ENCODE data around the gene SLC18A3. TPM values are rescaled to one million over a fixed set of nuclear protein-coding genes. Genes with fewer than 3 reads are reported as not detected.

SLC18A3 gene
- total RNA-seq, 4 donors from 2014 or later = not detected

DNA sequence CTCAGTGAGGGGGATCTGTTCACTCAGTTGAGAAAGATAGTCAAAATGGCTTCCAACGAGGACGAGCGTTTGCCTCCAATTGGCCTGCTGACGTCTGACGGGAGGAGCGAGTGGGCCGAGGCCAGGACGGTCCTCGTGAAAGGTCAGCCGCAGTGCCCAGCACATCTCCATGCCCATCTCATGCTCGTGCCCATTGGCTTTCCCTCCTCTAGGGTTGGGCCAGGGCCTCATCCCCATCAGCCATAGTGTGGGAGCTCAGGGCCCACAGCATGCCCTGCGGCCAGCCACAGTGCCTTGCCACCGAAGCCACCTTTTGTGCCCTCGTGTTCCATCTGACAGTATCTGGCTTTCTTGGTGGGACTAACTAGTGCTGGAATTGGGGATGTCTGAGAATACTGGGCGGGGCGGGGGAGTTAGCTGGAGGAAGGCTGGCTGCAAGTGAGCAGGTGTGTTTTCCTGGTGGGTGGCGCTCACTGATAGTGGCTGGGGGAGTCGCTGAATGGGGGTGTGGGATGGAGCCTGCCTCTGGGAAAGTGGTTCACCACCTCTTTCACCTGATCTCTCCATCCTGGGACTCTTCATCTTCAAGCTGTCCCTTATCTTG lies 17.6 kb downstream of the SLC18A3 start:
- TF ChIP-seq POLR2A (IDR thresholded peaks at IDR 0.05) = no peak
- TF ChIP-seq, protein P1, sequence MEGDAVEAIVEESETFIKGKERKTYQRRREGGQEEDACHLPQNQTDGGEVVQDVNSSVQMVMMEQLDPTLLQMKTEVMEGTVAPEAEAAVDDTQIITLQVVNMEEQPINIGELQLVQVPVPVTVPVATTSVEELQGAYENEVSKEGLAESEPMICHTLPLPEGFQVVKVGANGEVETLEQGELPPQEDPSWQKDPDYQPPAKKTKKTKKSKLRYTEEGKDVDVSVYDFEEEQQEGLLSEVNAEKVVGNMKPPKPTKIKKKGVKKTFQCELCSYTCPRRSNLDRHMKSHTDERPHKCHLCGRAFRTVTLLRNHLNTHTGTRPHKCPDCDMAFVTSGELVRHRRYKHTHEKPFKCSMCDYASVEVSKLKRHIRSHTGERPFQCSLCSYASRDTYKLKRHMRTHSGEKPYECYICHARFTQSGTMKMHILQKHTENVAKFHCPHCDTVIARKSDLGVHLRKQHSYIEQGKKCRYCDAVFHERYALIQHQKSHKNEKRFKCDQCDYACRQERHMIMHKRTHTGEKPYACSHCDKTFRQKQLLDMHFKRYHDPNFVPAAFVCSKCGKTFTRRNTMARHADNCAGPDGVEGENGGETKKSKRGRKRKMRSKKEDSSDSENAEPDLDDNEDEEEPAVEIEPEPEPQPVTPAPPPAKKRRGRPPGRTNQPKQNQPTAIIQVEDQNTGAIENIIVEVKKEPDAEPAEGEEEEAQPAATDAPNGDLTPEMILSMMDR (IDR thresholded peaks at IDR 0.05) = no peak
- no peak for TF ChIP-seq EP300 (IDR thresholded peaks at IDR 0.05)
- Histone ChIP-seq H3K9me3 (no peaks in the 10 kb centered on the region), H3K4me1 (no peaks in the 10 kb centered on the region), H3K4me3 (no peak overlapping the region), H3K27ac (no peak overlapping the region), H3K36me3 (no peaks in the 10 kb centered on the region), H3K27me3 (no peaks in the 10 kb centered on the region)
- 89% methylated on average over 17 to 18 of the region's 18 CpGs for WGBS, 2 donors
- no peak for DNase-seq (ENCODE audit: low spot score in 2 of 2)

- DNase-seq (ENCODE audit: low spot score in 2 of 2) = no peak
These were observed 18.5 kb downstream of the SLC18A3 start for GRCh38 chr10:49628599-49628998.

GRCh38 chr10:49629431-49629881 lies 19.3 kb downstream of the SLC18A3 start:
- H3K36me3 ChIP-seq = no peaks in the 10 kb centered on the region
- no peak for DNase-seq (ENCODE audit: low spot score in 2 of 2)
- TF ChIP-seq EP300 (IDR thresholded peaks at IDR 0.05) (no peak), POLR2A (IDR thresholded peaks at IDR 0.05) (no peak)
- TF ChIP-seq, protein P1 (IDR thresholded peaks at IDR 0.05) = no peak
- H3K4me1 ChIP-seq = no peaks in the 10 kb centered on the region
- 66 to 68% methylated on average over 9 of the region's 9 CpGs for WGBS, 2 donors
- no peak overlapping the region for H3K4me3 ChIP-seq
- no peaks in the 10 kb centered on the region for H3K9me3 ChIP-seq
- H3K27me3 ChIP-seq = no peaks in the 10 kb centered on the region
- no peak overlapping the region for H3K27ac ChIP-seq

More at GRCh38 chr10:49628599-49628998, 18.5 kb downstream of the SLC18A3 start:
- no peak overlapping the region for H3K4me3 ChIP-seq
- H3K27ac ChIP-seq = no peak overlapping the region
- no peaks in the 10 kb centered on the region for H3K9me3 ChIP-seq
- H3K36me3 ChIP-seq = no peaks in the 10 kb centered on the region
- no peaks in the 10 kb centered on the region for H3K4me1 ChIP-seq
- no peaks in the 10 kb centered on the region for H3K27me3 ChIP-seq
- WGBS, 2 donors = 88% methylated on average over 8 of the region's 8 CpGs
- TF ChIP-seq POLR2A (IDR thresholded peaks at IDR 0.05) (no peak), EP300 (IDR thresholded peaks at IDR 0.05) (no peak)
- TF ChIP-seq, protein P1 (IDR thresholded peaks at IDR 0.05) = no peak

DNA sequence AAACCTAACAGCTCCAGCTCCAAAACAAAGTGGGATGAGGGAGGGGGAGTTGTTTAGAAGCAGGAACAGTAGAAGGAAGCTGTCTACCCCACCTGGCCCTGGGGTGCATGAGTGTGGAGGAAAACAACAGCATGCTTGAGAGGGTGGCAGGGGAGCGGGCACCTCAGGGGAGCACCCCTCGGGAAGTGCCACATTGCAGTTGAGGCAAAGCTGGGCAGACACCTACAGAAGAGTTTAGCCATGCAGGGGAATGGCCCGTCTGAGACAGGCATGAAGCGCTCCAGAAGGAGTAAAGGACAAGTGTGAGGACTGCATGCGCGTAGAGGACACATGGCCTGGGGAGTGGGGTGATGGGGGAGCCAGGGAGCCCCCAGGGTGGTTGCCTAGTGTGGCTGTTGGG lies 21.9 kb downstream of the SLC18A3 start:
- Histone ChIP-seq H3K9me3 (no peaks in the 10 kb centered on the region), H3K4me3 (no peak overlapping the region), H3K36me3 (no peaks in the 10 kb centered on the region), H3K27me3 (no peaks in the 10 kb centered on the region), H3K27ac (no peak overlapping the region), H3K4me1 (no peaks in the 10 kb centered on the region)
- DNase-seq (ENCODE audit: low spot score in 2 of 2) = no peak
- TF ChIP-seq POLR2A (IDR thresholded peaks at IDR 0.05) (no peak), EP300 (IDR thresholded peaks at IDR 0.05) (no peak)
- TF ChIP-seq, protein P1 (IDR thresholded peaks at IDR 0.05) = no peak
- WGBS, 2 donors = 87 to 92% methylated on average over 6 of the region's 6 CpGs

DNA sequence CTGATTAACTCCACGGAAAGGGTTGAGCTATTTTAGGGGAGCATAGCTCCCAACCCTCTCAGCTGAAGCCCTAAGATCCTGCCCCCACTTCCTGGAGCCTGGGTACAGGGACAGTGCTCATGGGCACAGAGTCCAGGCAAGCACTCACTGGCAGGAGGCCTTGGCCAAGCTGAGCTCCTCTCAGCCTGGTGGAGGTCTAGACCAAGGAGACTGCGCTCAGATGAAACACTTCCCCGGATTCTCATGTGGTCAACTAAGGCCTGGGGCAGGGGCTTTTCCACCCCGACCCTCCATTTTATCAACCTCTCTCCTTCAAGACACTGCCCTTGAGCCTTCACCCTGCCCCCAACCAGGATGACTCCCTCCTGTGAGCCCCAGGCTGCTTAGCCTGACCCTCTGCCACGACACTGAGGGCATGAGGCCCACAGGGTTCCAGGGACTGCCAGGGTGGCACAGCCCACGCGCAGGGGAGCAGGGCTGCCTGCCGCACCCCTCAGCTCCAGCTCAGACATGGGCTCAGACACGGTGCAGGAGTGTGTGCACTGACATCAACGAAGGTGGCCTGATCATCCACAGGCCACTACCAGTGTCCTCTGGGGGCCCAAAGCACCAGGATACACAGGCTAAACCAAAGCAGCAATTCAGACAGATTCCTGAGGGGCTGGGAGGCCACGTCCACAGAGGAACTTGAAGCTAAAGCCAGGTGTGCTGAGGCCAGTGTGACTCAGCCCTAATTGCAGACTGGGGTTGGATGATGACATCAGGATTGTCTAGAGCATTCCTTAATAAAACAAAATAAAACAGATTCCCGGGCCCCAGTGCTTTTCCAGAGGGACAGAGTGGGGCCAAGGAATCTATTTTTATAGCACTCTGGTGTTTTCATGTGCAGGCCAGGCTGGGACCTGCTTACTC lies 22.6 kb downstream of the SLC18A3 start:
- DNase-seq (ENCODE audit: low spot score in 2 of 2) = no peak
- H3K9me3 ChIP-seq = no peaks in the 10 kb centered on the region
- no peak overlapping the region for H3K27ac ChIP-seq
- no peaks in the 10 kb centered on the region for H3K4me1 ChIP-seq
- TF ChIP-seq, protein P1 (IDR thresholded peaks at IDR 0.05) = no peak
- TF ChIP-seq POLR2A (IDR thresholded peaks at IDR 0.05) = no peak
- no peak for TF ChIP-seq EP300 (IDR thresholded peaks at IDR 0.05)
- WGBS, 2 donors = 57 to 65% methylated on average over 10 to 11 of the region's 12 CpGs
- no peaks in the 10 kb centered on the region for H3K36me3 ChIP-seq
- no peak overlapping the region for H3K4me3 ChIP-seq
- no peaks in the 10 kb centered on the region for H3K27me3 ChIP-seq

Data from tibial nerve (tissue), 4 donors.